NCI-H1092 treated with DMSO at 0.1 percent for 48 hours (cell line): ENCODE results near the gene ZC3H10.
"Not testable (repeated sequence)": the region's sequence is repeated elsewhere in the genome, so short reads cannot be mapped to it uniquely, and the experiment has no call there.

Source experiments
- DNase-seq: peaks from one replicate; lab custom pipeline; 2025; lab: John Stamatoyannopoulos, UW

The ZC3H10 gene

DNA sequence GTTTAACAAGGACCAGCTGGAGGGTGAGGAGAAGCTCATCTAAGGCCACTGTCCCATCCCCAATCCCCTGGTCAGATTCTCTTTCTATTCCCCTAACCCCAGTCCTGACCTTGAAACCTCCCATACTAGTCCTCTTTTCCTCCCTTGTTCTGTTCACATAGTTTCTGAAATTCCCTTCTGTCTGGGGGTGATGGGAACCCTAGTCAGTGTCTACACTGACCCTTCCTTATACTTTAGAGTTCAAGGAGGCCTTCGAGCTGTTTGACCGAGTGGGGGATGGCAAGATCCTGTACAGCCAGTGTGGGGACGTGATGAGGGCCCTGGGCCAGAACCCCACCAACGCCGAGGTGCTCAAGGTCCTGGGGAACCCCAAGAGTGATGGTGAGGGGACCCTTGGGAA is 36.8 kb downstream of the ZC3H10 start:
- no peak for DNase-seq

DNA sequence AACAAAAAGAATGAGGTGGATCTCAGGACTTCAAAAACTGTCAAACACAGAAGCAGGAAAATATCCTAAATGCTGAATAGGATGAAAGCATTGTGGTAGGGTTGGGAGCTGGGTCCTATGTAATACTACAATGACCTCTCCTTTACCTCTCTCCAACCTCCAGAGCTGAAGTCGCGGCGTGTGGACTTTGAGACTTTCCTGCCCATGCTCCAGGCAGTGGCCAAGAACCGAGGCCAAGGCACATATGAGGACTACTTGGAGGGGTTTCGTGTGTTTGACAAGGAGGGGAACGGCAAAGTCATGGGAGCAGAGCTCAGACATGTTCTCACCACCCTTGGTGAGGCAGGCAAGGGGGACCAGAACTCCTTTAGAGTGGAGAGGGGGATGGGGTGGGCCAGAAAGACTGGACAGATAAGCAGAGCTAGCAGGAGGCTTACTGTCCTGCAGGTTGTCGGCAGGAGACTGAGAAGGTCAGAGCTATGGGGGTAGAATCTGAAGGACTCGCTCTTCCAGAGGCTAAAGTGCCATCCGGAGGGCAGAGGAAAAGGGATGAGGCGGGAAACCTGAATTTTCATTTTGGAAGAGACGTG is 37.3 kb downstream of the ZC3H10 start:
- no peak for DNase-seq

DNA sequence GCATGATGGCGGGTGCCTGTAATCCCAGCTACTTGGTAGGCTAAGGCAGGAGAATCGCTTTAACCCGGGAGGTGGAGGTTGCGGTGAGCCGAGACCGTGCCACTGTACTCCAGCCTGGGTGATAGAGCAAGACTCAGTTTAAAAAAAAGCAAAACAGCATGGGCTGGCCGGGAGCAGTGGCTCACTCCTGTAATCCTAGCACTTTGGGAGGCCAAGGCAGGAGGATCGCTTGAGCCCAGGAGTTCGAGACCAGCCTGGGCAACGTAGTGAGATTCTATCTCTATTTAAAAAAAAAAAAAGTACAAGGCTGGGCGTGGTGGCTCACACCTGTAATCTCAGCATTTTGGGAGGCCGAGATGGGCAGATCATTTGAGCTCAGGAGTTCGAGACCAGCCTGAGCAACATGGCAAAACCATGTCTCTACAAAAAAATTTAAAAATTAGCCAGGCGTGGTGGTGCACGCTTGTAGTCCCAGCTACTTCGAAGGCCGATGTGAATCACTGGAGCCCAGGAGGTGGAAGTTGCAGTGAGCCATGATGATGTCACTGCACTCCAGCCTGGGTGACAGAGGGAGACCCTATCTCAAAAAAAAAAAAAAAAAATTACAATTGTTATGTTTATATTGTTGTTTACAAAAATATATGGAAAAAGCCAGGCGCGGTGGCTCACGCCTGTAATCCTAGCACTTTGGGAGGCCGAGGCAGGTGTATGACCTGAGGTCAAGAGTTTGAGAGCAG is 38.6 kb downstream of the ZC3H10 start:
- DNase-seq: not testable (repeated sequence)

DNA sequence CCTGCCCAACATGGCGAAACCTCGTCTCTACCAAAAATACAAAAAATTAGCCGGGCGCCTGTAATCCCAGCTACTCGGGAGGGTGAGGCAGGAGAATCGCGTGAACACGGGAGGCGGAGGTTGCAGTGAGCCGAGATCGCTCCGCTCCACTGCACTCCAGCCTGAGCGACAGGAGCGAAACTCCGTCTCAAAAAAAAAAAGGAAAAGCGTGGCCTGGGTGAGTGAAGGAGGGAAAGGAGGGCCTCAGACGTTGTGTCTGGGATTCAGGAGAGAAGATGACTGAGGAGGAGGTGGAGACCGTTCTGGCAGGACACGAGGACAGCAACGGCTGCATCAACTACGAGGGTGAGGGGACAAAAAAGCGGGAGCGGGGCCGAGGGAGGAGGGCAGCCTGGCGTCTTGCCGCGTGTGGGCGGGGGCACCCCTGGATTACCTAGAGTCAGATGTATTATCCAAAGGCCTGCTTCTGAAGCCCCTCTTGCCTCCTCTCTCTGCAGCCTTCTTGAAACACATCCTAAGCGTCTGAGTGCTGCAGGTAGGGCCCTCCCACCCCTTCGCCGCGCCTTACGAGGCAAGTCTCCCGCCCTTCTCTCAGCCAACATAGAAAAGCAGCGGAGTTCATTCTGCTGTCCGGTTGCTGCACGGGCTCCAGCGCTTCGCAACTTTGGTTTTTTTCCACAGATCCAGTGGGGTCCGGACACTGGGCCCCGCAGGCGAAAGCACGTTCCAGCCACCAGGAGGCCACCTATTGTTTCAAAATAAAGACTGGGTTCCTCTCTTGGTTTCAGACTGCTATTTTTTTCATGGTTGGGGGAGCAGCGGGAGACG is 39.3 kb downstream of the ZC3H10 start:
- DNase-seq: peak; percentile 85

DNA sequence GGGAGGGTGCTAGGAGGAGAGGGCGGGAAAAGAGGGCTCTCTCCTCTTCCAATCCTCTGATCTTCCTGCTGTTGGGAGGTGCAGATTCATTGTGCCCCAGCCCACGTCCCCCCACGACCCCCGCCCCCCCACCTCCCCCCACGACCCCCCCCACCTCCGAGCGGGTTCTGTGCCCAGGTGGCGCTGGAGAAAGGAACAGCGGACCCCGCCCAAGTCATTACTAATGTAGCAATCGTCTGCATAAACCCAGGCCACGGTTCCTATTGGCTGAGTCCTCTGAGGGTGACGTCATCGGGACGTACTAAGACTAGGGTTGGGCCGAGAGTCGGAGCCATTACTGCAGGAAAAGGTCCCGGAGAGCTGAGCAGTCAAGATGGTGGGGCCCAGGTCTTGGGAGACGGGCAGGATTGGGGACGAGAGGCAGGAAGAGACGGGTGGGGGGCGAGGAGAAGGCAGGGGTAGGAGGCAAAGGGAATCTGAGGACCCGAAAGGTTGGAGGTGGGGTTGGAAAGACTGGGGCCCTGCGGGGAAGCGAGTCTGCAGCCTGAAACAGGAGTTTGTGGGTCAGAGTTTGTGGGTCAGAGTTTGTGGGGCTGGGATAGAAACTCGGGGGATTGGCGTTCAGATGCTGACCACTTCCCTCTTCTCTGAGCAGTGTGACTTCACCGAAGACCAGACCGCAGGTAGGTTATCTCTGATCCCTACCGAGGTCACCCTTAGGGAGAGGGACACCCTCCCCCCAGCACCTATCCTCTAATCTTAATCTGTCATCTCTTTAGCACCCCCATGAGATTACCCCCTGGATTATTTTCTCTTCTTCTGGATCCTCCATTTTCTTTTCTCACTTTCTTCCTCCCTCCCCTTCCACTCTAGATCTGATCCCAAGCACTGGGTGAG is 40.2 kb downstream of the ZC3H10 start, which contains the start of gene MYL6:
TSS of gene MYL6 (plus strand) at position 331 of the 897 bp plus-strand sequence. CDS start at position 374, 43 bp downstream.
- DNase-seq: peak; percentile 92

DNA sequence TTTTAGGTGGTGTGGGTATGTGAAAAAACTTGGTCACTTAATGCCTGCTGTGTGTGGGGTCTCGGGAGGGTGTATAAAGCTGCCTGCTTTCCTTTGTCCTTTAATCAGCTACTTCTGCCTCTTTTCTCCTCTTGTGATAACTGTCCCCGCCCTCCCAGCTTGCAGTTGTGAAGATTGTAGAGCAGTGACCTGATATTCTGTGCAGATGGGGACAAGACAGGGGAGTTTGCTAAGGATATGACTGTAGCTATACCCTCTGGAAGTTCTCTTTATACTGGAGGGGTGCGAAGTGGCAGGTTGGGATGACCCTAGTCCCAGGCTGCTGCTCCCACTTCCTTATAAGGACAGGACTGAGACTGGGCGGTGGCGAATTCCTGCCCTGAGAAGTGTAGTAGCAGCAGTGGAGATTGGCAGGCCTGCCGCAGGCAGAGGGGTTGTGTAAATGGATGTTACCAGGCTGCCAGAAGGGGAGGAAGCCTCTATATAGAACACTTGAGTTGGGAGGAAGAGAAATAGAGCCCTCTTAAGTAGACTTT is 40.9 kb downstream of the ZC3H10 start:
- no peak for DNase-seq

DNA sequence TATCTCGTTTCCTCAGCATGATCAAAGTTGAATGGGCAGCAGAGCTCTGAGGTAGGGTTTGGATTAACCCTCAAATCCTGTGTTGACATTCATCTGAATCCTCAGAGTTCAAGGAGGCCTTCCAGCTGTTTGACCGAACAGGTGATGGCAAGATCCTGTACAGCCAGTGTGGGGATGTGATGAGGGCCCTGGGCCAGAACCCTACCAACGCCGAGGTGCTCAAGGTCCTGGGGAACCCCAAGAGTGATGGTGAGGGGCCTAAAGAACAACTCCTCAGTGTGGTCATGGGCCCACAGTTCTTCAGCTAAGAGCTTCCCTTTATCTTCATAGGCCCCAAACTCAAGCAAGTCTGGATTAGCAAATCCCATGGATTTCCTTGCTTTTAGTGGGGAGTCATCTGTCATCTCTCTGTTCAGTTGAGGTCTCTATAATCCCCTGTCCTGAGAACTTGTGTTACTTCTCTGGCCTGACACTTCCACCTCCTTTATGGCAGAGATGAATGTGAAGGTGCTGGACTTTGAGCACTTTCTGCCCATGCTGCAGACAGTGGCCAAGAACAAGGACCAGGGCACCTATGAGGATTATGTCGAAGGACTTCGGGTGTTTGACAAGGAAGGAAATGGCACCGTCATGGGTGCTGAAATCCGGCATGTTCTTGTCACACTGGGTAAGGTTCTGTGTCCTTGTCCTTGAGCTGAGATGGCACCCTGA is 41.6 kb downstream of the ZC3H10 start:
- no peak for DNase-seq

DNA sequence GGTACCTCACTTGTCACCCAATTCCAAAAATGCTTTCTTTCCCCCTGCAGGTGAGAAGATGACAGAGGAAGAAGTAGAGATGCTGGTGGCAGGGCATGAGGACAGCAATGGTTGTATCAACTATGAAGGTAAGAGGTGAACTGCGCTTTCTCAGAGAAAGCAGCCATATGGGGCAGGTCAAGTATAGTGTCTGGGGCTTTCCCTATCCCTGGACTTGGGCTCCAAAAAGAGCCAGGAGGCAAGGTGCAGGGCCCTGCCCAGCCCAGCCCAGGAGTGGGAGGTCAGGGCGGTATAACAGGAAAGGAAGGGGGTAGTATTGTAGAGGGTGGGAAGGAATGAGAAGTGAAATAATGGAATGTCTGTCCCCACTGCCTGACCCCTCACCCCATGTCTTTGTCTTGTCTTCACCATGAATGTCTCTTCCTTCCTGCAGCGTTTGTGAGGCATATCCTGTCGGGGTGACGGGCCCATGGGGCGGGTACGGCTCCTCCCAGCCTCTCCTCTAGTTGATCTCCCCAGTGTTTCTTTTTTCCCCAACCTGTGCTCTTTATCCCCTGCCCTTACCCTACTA is 42.2 kb downstream of the ZC3H10 start:
- DNase-seq: no peak

DNA sequence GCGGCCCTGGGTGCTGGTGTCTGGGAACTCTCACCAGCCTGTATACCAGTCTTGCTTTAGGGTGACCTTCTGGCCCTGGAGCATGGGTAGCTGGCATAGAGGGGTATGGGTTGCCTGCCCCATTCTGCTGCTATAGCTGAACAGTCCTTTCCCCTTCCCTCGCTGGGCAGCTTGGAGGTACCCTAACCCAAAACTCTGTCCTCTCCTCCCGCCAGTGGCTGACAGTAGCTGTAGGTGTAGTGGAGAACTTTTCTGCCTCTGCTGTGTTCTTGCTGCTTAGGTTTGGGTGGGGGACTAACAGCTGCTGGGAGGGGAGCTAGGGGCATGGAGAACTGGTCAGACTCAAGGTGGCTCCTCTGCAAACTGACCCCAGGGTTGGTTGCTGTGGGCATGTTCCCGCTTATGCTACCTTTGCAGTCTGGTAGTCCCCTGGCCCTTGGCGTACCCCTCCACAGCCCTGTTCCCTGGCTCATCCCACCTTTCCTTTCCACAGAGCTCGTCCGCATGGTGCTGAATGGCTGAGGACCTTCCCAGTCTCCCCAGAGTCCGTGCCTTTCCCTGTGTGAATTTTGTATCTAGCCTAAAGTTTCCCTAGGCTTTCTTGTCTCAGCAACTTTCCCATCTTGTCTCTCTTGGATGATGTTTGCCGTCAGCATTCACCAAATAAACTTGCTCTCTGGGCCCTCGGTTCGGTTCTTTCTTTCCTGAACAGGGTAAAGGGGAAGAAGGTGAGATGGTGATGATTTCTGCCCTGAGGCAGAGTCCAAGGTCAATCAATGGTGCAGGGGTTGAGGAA is 43.0 kb downstream of the ZC3H10 start:
- DNase-seq: no peak

DNA sequence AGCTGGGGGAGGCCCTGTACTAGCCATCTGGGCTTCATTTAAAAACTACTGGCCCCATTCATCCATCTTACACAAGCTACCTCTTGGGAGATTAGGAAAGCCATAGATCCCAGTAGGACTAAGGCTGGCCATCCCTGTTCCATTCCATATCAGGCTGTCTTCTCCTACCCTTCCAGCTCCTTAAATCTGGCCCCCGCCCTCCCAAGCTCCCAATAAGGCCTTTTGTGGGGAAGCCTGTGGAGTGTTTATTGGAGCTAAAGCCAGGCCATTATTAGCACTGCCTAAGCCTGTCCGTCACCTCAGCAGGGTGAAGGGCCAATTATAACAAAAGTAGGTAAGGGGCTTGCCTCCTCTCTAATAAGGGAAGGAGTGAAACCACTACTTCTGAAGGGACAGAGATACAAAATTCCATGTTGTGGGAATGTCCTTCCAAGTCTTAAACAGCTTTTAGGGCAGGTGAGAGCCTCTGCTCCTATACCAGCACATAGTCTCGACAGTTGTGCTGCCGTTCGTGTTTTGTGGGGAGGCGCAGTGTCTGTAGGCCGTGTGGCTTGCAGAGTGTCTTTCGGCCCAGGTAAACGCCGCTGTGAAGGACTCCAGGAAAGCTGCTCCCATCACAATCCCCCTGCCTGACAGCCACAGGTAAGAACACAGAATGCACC is 43.8 kb downstream of the ZC3H10 start:
- DNase-seq: no peak

DNA sequence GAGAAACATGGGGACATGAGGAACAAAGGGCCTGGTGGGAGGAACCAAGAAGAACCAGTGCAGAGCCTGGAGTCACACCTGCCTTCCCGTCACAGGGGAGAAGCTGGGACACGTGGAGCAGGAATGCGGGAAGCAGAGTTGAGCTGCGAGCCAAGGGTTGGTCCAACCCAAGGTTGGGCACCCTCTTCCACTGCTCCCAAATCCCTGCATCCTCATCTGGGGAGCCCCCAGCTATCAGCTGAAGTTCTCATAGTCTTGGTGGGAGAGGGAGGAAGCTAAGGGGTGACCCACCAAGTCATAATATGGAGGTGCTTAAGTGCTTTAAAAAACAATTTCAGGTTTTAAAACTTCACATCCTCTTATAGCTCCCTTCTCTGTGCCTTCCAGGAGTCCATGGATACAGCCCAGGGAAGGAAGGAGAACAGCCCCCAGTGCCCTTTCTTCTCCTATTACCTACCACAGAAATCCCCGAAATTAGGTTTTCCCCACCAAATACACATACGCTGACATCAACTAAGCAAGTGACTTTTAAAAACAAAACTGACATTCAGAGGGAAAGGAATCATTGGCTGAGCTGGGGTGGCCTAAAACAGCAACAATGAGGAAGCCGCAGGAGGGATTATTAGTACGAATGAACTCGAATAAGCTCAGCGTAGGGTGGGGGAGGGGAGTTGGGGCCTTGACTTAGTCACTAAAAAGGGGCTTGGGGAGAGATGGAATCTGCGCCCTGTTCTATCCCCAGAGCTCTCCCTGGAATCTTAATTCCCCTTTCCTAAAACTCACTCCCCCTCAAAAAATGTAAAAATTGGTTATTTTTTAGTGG is 44.6 kb downstream of the ZC3H10 start:
- DNase-seq: no peak

DNA sequence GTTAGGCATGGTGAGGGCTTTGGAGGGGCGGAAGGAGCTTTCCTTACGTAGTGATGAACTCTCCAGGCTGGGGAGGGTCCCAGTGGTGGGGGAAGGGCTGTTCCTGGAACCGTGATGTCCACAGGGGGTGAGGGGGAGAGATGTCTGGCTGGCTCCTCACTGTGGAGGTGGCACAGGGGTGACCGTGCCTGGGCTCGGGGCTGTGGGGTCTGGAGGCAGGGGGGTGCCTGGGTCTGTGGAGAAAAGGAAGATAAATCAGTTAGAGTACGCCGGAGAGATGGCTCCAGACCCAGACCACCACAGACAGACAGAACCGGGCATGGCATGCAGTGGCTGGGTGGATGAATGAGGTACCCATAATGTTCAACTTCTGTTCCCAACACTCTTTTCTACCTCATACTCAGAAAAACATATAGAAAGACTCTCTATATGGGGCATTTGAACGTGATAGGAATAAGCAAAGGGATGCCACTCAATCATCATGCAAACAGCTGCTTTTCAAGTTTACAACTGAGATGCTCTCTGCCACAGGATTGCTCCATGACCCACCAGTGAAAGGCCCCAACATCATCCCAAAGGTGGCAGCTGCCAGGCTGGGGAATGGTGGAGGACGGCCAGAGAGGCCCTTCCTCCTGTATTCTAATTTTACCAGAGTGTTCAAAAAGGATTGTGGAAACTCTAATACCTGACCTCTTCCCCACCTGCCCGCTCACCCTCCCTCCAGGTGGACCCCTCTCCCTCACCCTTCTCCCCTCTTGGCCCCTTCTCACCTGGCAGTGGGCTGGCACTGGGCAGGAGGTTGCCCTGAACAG is 45.7 kb downstream of the ZC3H10 start:
- no peak for DNase-seq

DNA sequence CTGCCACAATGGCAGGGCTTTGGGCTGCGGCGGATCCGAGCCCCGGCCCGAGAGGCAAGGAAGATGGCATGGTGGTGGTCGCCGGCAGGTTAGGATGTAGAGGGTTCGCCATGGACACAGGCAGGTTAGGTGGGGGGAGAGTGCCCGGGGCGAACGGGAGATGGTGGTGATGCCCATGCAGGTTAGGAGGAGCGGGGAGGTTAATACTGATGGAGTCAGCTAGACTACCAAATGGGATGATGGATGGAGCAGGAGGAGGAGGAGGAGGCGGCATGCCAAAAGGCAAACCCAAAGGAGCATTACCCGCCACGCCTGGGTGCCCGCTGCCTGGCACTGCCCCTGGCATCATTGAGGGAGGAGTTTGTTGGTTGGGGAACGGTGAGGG is 46.3 kb downstream of the ZC3H10 start:
- DNase-seq: no peak

DNA sequence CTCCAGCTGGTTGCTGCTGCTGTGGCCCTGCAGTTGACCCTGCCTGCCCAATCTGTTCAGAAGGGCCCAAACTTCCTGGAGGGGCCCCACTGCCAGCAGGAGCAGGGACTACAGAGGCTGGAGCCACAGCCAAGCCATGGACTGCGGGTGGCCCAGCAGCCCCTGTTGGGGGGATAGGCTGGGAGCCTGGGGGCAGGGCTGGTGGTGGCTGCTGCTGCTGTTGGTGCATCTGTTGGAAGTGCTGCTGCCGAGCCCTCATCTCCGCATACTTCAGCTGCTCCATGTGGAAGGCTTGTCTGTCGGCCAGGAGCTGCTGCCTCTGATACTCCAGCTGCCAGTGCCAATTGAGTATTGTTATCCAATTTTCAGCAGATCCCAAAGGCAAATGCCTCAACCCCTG is 47.3 kb downstream of the ZC3H10 start:
- no peak for DNase-seq

DNA sequence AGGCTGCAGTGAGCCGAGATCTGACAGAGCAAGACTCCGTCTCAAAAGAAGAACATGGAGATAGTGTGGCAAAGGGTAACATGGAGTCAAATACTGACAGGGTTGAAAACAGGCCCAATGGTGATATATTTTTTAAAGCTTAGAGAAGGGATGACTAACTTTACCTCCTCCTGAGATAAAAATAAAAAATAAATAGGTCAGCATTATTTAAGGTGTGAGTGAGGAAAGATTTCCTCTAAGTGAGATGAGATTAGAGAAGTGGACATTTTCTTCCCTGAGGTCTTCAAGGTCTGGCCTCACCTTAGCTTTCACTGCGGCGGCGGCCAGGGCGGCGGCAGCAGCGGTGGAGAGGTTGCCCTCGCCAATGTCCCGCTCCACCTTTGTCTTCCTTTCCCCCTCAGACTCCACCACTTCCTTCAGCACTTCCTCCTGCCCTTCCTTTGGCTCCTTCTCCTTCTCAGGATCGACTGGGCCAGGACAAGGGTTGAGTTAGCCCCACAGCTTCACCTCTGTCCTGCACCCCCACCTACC is 51.2 kb downstream of the ZC3H10 start:
- no peak for DNase-seq

DNA sequence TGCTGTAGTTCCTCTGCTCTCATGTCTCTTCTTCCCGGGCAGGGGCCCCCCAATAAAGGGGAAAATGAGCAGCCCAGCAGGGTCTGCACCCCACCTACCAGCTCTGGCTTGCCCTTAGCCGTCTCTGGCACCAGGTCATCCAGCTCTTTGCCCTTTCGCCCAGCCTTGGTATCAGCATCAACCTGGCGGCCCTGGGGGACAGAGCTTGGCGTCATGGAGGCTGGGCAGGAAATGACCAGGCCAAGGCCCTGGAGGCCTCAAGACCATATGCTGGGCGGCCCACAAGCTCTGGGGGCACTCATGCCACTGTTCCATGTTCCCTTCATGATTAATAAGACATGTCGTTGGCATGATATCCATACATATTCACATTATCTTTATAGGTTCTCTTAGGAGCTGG is 54.8 kb downstream of the ZC3H10 start:
- DNase-seq: no peak
